ENCODE measurements around the gene CYBRD1. TPM values are rescaled to one million over a fixed set of nuclear protein-coding genes. Genes with fewer than 3 reads are reported as not detected.
A peak's percentile ranks its signal among the peaks of the same experiment; 100 is the strongest.
"Not testable (repeated sequence)": the region's sequence is repeated elsewhere in the genome, so short reads cannot be mapped to it uniquely, and the experiment has no call there.

The CYBRD1 gene
- 172 TPM for total RNA-seq
- long read RNA-seq, full-length matches to known transcripts = 33 of 54 reads
- long read RNA-seq, partial matches to known transcripts = 0 of 54 reads
- long read RNA-seq, other reads (novel, unspliced or antisense) = 21 of 54 reads

- peak; percentile 94 for DNase-seq (ENCODE audit: low spot score)
Measured at GRCh38 chr2:171522052-171522787, at the start of gene CYBRD1. CYBRD1 (plus strand) TSS chr2:171522474; CDS start chr2:171522546, 72 bp downstream.

DNA sequence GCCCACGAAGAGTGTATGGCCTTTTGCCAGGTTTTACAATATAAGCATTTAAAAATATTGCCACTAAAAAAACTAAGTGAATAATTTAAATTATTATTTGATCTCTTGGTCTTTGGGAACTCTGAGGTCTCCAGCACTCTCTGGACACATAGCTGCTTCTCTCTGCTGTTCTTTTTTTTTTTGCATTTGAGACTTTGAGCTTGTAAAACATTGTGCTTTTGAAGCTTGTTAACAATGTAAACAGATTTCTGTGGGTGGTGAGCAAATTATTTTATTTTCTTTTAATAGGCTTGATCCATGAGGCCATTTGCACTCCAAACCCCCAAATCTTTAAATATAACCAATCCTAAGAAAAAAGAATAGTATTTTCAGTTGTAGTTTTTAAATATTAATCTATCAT lies 46.3 kb upstream of the CYBRD1 start:
- DNase-seq (ENCODE audit: low spot score) = no peak

- DNase-seq (ENCODE audit: low spot score) = no peak
Measured at GRCh38 chr2:171478345-171478744, 43.9 kb upstream of the CYBRD1 start.

GRCh38 chr2:171479154-171479814 lies 43.0 kb upstream of the CYBRD1 start:
- no peak for DNase-seq (ENCODE audit: low spot score)

- DNase-seq (ENCODE audit: low spot score) = no peak
Measured at GRCh38 chr2:171480908-171481307, 41.4 kb upstream of the CYBRD1 start.

GRCh38 chr2:171482308-171482707 lies 40.0 kb upstream of the CYBRD1 start:
- no peak for DNase-seq (ENCODE audit: low spot score)

- DNase-seq (ENCODE audit: low spot score) = no peak
Measured at GRCh38 chr2:171482877-171483276, 39.4 kb upstream of the CYBRD1 start.

GRCh38 chr2:171483793-171484192 lies 38.5 kb upstream of the CYBRD1 start:
- no peak for DNase-seq (ENCODE audit: low spot score)

- no peak for DNase-seq (ENCODE audit: low spot score)
Measured at GRCh38 chr2:171485116-171485515, 37.2 kb upstream of the CYBRD1 start.

DNA sequence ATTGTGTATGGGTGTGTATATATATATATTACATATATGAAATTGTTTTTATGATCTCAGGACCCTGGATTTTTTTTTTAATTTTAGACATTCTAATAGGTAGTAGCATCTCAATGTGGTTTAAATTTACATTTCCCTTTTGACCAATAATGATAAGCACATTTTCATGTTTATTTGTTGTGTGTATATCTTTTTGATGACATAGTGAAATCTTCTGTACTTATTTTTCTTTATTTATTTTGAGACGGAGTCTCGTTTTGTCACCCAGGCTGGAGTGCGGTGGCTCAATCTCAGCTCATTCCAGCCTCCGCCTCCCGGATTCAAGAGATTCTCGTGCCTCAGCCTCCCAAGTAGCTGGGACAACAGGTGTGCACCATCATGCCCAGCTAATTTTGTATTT lies 35.1 kb upstream of the CYBRD1 start:
- DNase-seq (ENCODE audit: low spot score) = no peak

- no peak for DNase-seq (ENCODE audit: low spot score)
Measured at GRCh38 chr2:171487803-171488259, 34.4 kb upstream of the CYBRD1 start.

DNA sequence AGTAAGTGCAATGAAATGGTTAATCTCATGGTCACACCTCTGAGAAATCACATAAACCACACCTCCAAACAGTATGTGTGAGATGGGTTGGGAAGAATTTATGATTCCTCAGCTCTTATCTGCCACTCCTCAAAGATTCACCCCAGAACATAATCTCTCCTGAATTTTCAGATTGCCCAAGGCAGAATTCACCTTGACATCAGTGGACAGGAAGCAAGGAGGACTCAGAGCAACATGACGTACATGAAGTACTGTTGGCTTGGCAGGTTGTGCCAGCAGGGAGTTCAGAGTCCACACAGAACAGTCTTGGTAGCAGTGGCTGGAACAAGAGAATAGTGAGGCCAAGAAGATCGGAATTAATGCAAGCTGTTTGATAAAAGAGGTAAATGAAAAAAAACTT lies 31.7 kb upstream of the CYBRD1 start:
- no peak for DNase-seq (ENCODE audit: low spot score)

GRCh38 chr2:171491292-171491691 lies 31.0 kb upstream of the CYBRD1 start:
- DNase-seq (ENCODE audit: low spot score) = no peak

- DNase-seq (ENCODE audit: low spot score) = no peak
Measured at GRCh38 chr2:171492664-171493063, 29.6 kb upstream of the CYBRD1 start.

GRCh38 chr2:171497664-171498063 lies 24.6 kb upstream of the CYBRD1 start:
- DNase-seq (ENCODE audit: low spot score) = not testable (repeated sequence)

DNA sequence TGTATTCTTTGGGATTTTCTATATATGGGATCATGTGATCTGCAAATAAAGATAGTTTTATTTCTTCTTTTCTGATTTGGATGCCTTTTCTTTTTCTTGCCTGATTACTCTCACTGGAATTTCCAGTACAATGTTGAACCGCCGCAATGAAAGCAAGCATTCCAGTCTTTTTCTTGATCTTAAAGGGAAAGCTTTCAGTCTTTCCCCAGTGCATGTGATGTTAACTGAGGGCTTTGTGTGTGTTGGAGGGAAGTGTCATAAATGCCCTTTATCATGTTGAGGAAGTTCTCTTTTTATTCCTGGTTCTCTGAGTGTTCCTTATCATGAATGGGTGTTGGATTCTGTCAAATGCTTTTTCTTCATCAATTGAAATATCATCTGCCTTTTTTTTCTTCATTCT lies 16.9 kb upstream of the CYBRD1 start:
- DNase-seq (ENCODE audit: low spot score) = no peak

GRCh38 chr2:171509945-171510731 lies 12.1 kb upstream of the CYBRD1 start:
- DNase-seq (ENCODE audit: low spot score) = no peak

- no peak for DNase-seq (ENCODE audit: low spot score)
Measured at GRCh38 chr2:171512014-171512413, 10.3 kb upstream of the CYBRD1 start.

GRCh38 chr2:171512683-171513195 lies 9.5 kb upstream of the CYBRD1 start:
- DNase-seq (ENCODE audit: low spot score) = no peak

DNA sequence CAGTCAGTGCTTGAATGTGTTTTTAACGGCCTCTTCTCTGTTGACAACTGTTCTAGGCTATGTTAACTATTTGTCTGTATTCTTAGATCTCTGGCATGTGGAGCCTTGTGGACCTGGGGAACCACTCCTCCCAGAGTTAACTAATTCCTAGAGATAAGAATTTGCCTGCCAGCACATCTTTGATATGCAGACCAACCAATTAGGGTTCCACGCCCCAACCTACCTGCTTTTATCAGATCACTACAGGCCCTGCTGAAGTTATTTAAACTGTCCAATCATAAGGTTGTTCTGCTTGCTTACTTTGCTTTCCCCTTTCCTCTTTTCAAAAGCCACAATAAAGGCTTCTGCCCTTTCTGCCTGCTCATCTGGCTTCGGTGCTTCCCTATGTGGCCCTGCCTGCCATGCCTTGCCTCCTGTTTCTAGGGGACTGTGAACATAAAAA lies 8.5 kb upstream of the CYBRD1 start:
- no peak for DNase-seq (ENCODE audit: low spot score)

DNA sequence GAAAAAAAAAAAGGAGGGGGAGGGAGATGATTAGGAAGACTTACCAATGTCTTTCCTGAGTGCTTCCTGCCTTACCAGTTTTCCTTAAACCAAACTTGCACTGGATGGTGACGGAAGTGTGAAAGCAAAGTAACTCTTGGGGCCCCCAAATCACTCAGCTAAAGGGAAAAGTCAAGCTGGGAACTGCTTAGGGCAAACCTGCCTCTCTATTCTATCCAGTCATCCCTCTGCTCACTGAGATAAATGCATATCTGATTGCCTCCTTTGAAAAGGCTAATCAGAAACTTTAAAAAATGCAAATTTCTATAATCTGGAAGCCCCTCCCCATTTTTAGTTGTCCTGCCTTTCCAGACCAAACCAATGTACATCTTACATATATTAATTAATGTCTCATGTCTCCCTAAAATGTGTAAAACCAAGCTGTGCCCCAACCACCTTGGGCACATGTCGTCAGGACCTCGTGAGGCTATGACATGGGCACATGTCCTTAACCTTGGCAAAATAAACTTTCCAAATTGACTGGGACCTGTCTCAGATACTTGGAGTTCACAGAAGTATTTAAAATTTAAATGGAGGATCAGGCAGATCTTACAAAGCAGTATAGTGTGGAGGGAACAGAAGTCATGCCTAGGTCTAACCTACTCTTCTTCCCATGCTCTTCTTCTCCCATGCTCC lies 7.2 kb upstream of the CYBRD1 start:
- DNase-seq (ENCODE audit: low spot score) = no peak

Measured in mesenteric fat pad (tissue), 1 donor.